Mesendoderm (in vitro differentiated cells): ENCODE data around the gene ZBTB40.

ENCODE experiments used
- DNase-seq: peaks from one replicate; pipeline ENCODE4 v3.0.0; 2013
- H2AK5ac ChIP-seq: 2 replicates; pipeline ENCODE4 v1.6.1; 2013; ENCODE audit warnings: low read length, inconsistent platforms
- H2BK120ac ChIP-seq: 2 replicates; pipeline ENCODE4 v1.6.1; 2013; ENCODE audit warnings: low read depth, mild to moderate bottlenecking, low read length, moderate library complexity, mixed read lengths
- H2BK15ac ChIP-seq: replicated peaks from 2 replicates; pipeline ENCODE4 v1.6.1; 2013; ENCODE audit warnings: low read depth, mild to moderate bottlenecking, moderate library complexity
- H2BK5ac ChIP-seq: 2 replicates; pipeline ENCODE4 v1.6.1; 2013; ENCODE audit warnings: low read length, inconsistent platforms
- H3K18ac ChIP-seq: 2 replicates; pipeline ENCODE4 v1.6.1; 2013; ENCODE audit warnings: mild to moderate bottlenecking, low read length, mixed read lengths
- H3K23ac ChIP-seq: one replicate; pipeline ENCODE4 v1.6.1; 2013; ENCODE audit warnings: low read length
- H3K27ac ChIP-seq: 2 replicates; pipeline ENCODE4 v1.5.1; 2013; ENCODE audit warnings: low read depth, mild to moderate bottlenecking, inconsistent platforms, low read length, moderate library complexity
- H3K27me3 ChIP-seq: 2 replicates; pipeline ENCODE4 v1.6.1; 2013; ENCODE audit warnings: low read length, control low read depth, mild to moderate bottlenecking, inconsistent platforms; ENCODE audit not compliant: insufficient read depth, poor library complexity
- H3K36me3 ChIP-seq: 2 replicates; pipeline ENCODE4 v1.6.1; 2013; ENCODE audit warnings: low read length, inconsistent platforms; ENCODE audit not compliant: control insufficient read depth, insufficient read depth
- H3K4ac ChIP-seq: one replicate; pipeline ENCODE4 v1.6.1; 2013; ENCODE audit warnings: low read depth, mild to moderate bottlenecking, low read length, moderate library complexity
- H3K4me1 ChIP-seq: 2 replicates; pipeline ENCODE4 v1.6.1; 2013; ENCODE audit warnings: low read depth, low read length, inconsistent platforms; ENCODE audit not compliant: control insufficient read depth
- H3K4me2 ChIP-seq: 2 replicates; pipeline ENCODE4 v1.6.1; 2013; ENCODE audit warnings: low read length
- H3K4me3 ChIP-seq: 2 replicates; pipeline ENCODE4 v1.5.1; 2013; ENCODE audit warnings: mild to moderate bottlenecking, low read length
- H3K56ac ChIP-seq: one replicate; pipeline ENCODE4 v1.6.1; 2013; ENCODE audit warnings: low read length
- H3K79me1 ChIP-seq: 2 replicates; pipeline ENCODE4 v1.6.1; 2013; ENCODE audit warnings: low read length, inconsistent platforms
- H3K79me2 ChIP-seq: 2 replicates; pipeline ENCODE4 v1.6.1; 2013; ENCODE audit warnings: mild to moderate bottlenecking, low read length; ENCODE audit not compliant: control insufficient read depth, insufficient read depth
- H3K9ac ChIP-seq: 2 replicates; pipeline ENCODE4 v1.6.1; 2013; ENCODE audit warnings: low read length, inconsistent platforms
- H4K5ac ChIP-seq: one replicate; pipeline ENCODE4 v1.6.1; 2013; ENCODE audit warnings: low read length
- H4K8ac ChIP-seq: one replicate; pipeline ENCODE4 v1.6.1; 2013; ENCODE audit warnings: low read depth, mild to moderate bottlenecking, control low read depth, low read length, moderate library complexity
- WGBS: extraction: QIAGEN DNeasy Blood & Tissue Kit; methylation state at CpG from one replicate; pipeline ENCODE4 v1.1.7; 2013; ENCODE audit warnings: low lambda C conversion rate, missing lambda C conversion rate; ENCODE audit not compliant: insufficient coverage; ENCODE audit errors: extremely low coverage; 5-methylcytosine and 5-hydroxymethylcytosine counted together

The ZBTB40 gene

GRCh38 chr1:22408230-22408629, 43.4 kb upstream of the ZBTB40 start:
- no peak overlapping the region for H3K4me2 ChIP-seq
- H4K5ac ChIP-seq: no peak overlapping the region
- DNase-seq: no peak
- no peak overlapping the region for H3K9ac ChIP-seq
- no peak overlapping the region for H2BK5ac ChIP-seq
- no peak overlapping the region for H3K27ac ChIP-seq
- whole genome bisulfite sequencing: no CpG with 5 or more reads among the region's 3 CpGs
- no peaks in the 10 kb centered on the region for H3K27me3 ChIP-seq
- H3K4me3 ChIP-seq: no peak overlapping the region
- H3K4ac ChIP-seq: no peak overlapping the region
- no peak overlapping the region for H4K8ac ChIP-seq
- H2BK120ac ChIP-seq: no peak overlapping the region
- no peak overlapping the region for H2BK15ac ChIP-seq
- no peaks in the 10 kb centered on the region for H3K79me2 ChIP-seq
- H2AK5ac ChIP-seq: no peak overlapping the region
- no peak overlapping the region for H3K56ac ChIP-seq
- H3K79me1 ChIP-seq: no peaks in the 10 kb centered on the region
- no peaks in the 10 kb centered on the region for H3K36me3 ChIP-seq
- H3K4me1 ChIP-seq: no peaks in the 10 kb centered on the region
- H3K18ac ChIP-seq: no peak overlapping the region
- H3K23ac ChIP-seq: no peak overlapping the region

DNA sequence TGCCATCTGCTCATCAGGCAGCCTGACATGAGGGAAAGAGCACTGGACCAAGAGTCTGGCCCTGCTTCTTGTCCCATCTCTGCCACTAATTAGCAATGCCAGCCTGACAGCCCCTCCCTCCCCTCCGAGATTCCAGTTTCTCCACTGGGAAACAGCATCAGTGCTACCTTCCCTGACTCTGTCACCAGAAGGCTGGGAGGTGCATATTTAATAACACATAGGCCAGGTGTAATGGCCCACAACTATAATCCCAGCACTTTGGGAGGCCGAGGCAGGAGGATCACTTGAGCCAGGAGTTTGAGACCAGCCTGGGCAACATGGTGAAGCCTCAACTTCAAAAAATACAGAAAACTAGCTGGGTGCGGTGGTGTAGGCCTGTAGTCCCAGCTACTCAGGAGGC, 41.2 kb upstream of the ZBTB40 start:
- H3K27ac ChIP-seq: no peak overlapping the region
- H3K4me2 ChIP-seq: no peak overlapping the region
- H3K9ac ChIP-seq: no peak overlapping the region
- H3K27me3 ChIP-seq: no peaks in the 10 kb centered on the region
- no peak overlapping the region for H4K8ac ChIP-seq
- no peaks in the 10 kb centered on the region for H3K4me1 ChIP-seq
- no peak overlapping the region for H2BK15ac ChIP-seq
- H2BK5ac ChIP-seq: no peak overlapping the region
- H3K79me1 ChIP-seq: no peaks in the 10 kb centered on the region
- no peak overlapping the region for H3K4me3 ChIP-seq
- no peak overlapping the region for H3K56ac ChIP-seq
- H2BK120ac ChIP-seq: no peak overlapping the region
- no peaks in the 10 kb centered on the region for H3K36me3 ChIP-seq
- no peak overlapping the region for H2AK5ac ChIP-seq
- H3K18ac ChIP-seq: no peak overlapping the region
- H3K23ac ChIP-seq: no peak overlapping the region
- no peaks in the 10 kb centered on the region for H3K79me2 ChIP-seq
- no CpG with 5 or more reads among the region's 3 CpGs for WGBS
- no peak overlapping the region for H3K4ac ChIP-seq
- no peak overlapping the region for H4K5ac ChIP-seq
- DNase-seq: no peak

DNA sequence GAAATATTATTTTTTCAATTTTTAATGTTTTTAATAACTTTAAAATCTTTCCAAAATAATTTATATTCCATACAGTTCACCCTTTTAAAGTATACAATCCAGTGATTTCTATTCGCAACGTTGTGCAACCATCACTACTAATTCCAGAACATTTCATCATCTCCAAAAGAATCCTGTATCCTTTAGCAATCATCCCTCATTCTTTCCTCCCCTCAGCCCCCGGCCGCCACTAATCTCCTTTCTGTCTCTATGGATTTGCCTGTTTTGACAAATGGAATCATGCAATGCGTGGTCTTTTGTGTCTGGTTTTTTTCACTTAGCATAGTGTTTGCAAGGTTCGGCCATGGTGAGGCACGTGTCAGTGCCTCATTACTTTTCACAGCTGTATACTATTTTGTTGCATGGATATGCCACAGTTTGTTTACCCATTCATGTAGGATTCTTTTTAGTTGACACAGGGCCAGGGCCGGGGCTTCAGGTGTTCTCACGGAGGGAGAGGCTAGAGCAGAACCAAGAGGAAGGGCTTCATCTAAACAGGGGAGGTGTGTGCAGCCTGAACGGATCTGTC, 40.6 kb upstream of the ZBTB40 start:
- H3K9ac ChIP-seq: no peak overlapping the region
- H4K8ac ChIP-seq: no peak overlapping the region
- H3K27me3 ChIP-seq: no peaks in the 10 kb centered on the region
- no peak overlapping the region for H3K4me2 ChIP-seq
- no peak overlapping the region for H3K27ac ChIP-seq
- no peaks in the 10 kb centered on the region for H3K79me1 ChIP-seq
- no peak overlapping the region for H2BK15ac ChIP-seq
- H3K36me3 ChIP-seq: no peaks in the 10 kb centered on the region
- H2BK120ac ChIP-seq: no peak overlapping the region
- no peak overlapping the region for H3K18ac ChIP-seq
- no peak overlapping the region for H2BK5ac ChIP-seq
- WGBS: no CpG with 5 or more reads among the region's 10 CpGs
- no peaks in the 10 kb centered on the region for H3K79me2 ChIP-seq
- no peak overlapping the region for H3K4ac ChIP-seq
- H3K56ac ChIP-seq: no peak overlapping the region
- no peak overlapping the region for H2AK5ac ChIP-seq
- no peak overlapping the region for H3K4me3 ChIP-seq
- DNase-seq: no peak
- no peaks in the 10 kb centered on the region for H3K4me1 ChIP-seq
- H4K5ac ChIP-seq: no peak overlapping the region
- H3K23ac ChIP-seq: no peak overlapping the region

DNA sequence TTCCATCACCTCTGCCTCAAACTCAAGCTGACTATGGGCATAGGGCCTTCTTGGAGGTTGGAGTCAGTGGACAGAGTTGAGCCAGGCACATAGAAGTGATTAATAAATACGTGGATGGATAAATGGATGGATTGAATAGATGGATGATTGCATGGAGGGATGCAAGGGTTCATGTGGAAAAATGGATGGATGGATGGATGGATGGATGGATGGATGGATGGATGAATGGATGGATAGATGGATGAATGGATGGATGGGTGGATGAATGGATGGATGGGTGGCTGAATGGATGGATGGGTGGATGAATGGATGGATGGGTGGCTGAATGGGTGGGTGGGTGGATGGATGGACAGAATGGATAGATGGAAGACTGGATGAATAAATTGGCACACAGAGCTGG, 40.1 kb upstream of the ZBTB40 start:
- DNase-seq: no peak
- no peaks in the 10 kb centered on the region for H3K79me2 ChIP-seq
- H3K23ac ChIP-seq: no peak overlapping the region
- no peaks in the 10 kb centered on the region for H3K4me1 ChIP-seq
- no peak overlapping the region for H3K56ac ChIP-seq
- no peak overlapping the region for H2BK5ac ChIP-seq
- no peaks in the 10 kb centered on the region for H3K79me1 ChIP-seq
- no peak overlapping the region for H4K5ac ChIP-seq
- no CpG with 5 or more reads among the region's 1 CpG for WGBS
- no peak overlapping the region for H3K4me2 ChIP-seq
- H3K4ac ChIP-seq: no peak overlapping the region
- H3K4me3 ChIP-seq: no peak overlapping the region
- no peak overlapping the region for H3K9ac ChIP-seq
- no peak overlapping the region for H2AK5ac ChIP-seq
- no peak overlapping the region for H4K8ac ChIP-seq
- H2BK15ac ChIP-seq: no peak overlapping the region
- H3K27me3 ChIP-seq: no peaks in the 10 kb centered on the region
- H3K36me3 ChIP-seq: no peaks in the 10 kb centered on the region
- H3K18ac ChIP-seq: no peak overlapping the region
- no peak overlapping the region for H2BK120ac ChIP-seq
- H3K27ac ChIP-seq: no peak overlapping the region

DNA sequence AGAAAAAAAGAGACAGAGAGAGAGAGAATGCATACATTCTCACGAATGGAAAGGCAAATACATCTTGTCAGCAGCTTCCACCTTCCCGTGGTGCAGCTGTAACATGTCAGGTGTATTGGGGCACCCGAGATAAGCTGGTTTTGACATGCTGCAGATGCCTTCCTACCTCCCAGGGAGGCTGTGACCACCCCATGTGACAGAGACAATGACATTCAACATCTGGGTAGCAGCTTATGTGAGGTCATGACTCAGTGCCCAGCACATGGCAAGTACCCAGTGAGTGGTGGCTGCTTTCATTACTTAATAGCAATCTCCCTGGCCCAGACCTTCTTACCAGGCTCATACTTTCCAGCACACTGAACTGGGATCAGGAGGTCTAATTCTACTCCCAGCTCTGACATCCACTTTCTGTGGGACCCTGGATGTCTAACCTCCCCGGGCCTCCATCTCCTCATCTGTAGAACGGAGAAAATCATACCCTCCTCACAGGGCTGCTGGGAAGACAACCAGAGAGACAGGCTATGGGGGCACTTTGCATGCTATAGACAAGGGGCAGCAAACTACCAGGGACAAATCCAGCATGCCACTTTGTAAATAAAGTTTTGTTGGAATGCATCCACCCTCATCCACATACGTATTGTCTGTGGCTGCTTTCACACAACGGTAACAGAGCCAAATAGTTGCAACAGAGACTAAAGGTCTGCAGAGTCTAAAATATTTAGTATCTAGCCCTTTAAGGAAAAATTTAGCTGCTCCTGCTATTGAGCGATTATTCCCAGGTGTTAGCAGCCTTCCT, 38.5 kb upstream of the ZBTB40 start:
- no peak overlapping the region for H2BK5ac ChIP-seq
- peak; percentile 68 for DNase-seq
- no peaks in the 10 kb centered on the region for H3K79me1 ChIP-seq
- H3K36me3 ChIP-seq: no peaks in the 10 kb centered on the region
- H3K56ac ChIP-seq: no peak overlapping the region
- H3K27ac ChIP-seq: no peak overlapping the region
- H3K4ac ChIP-seq: no peak overlapping the region
- no peak overlapping the region for H2AK5ac ChIP-seq
- no CpG with 5 or more reads among the region's 8 CpGs for WGBS
- no peaks in the 10 kb centered on the region for H3K4me1 ChIP-seq
- H4K8ac ChIP-seq: no peak overlapping the region
- H3K4me3 ChIP-seq: no peak overlapping the region
- no peak overlapping the region for H3K4me2 ChIP-seq
- H3K79me2 ChIP-seq: no peaks in the 10 kb centered on the region
- no peak overlapping the region for H2BK120ac ChIP-seq
- no peak overlapping the region for H3K18ac ChIP-seq
- no peaks in the 10 kb centered on the region for H3K27me3 ChIP-seq
- H2BK15ac ChIP-seq: no peak overlapping the region
- no peak overlapping the region for H4K5ac ChIP-seq
- no peak overlapping the region for H3K9ac ChIP-seq
- no peak overlapping the region for H3K23ac ChIP-seq

GRCh38 chr1:22413799-22414198, 37.9 kb upstream of the ZBTB40 start:
- H2BK120ac ChIP-seq: no peak overlapping the region
- H3K4me3 ChIP-seq: no peak overlapping the region
- H3K18ac ChIP-seq: no peak overlapping the region
- H2BK5ac ChIP-seq: no peak overlapping the region
- no peaks in the 10 kb centered on the region for H3K4me1 ChIP-seq
- H3K4ac ChIP-seq: no peak overlapping the region
- no peaks in the 10 kb centered on the region for H3K27me3 ChIP-seq
- no peaks in the 10 kb centered on the region for H3K79me2 ChIP-seq
- H3K4me2 ChIP-seq: no peak overlapping the region
- WGBS: no CpG with 5 or more reads among the region's 1 CpG
- no peak overlapping the region for H2AK5ac ChIP-seq
- no peaks in the 10 kb centered on the region for H3K79me1 ChIP-seq
- H2BK15ac ChIP-seq: no peak overlapping the region
- no peak overlapping the region for H4K8ac ChIP-seq
- no peak for DNase-seq
- no peak overlapping the region for H3K27ac ChIP-seq
- no peak overlapping the region for H4K5ac ChIP-seq
- no peak overlapping the region for H3K23ac ChIP-seq
- H3K36me3 ChIP-seq: no peaks in the 10 kb centered on the region
- H3K9ac ChIP-seq: no peak overlapping the region
- H3K56ac ChIP-seq: no peak overlapping the region
